Ishikawa (cell line): Measurements from ENCODE around the gene JPH4.

Source experiments
- CEBPB ChIP-seq: IDR thresholded peaks from 2 replicates; pipeline ENCODE4 v1.6.1; 2012
- CREB1 ChIP-seq: IDR thresholded peaks from 2 replicates; pipeline ENCODE4 v1.6.1; 2012; ENCODE audit warnings: low read depth
- EGR1 ChIP-seq: IDR thresholded peaks from 2 replicates; pipeline ENCODE4 v1.6.1; 2012
- EP300 ChIP-seq: IDR thresholded peaks from 2 replicates; pipeline ENCODE4 v1.6.1; 2012; ENCODE audit warnings: borderline replicate concordance
- FOXM1 ChIP-seq: IDR thresholded peaks from 2 replicates; pipeline ENCODE4 v1.6.1; 2012; ENCODE audit warnings: low read depth, borderline replicate concordance
- MAX ChIP-seq: IDR thresholded peaks from 2 replicates; pipeline ENCODE4 v1.6.1; 2012
- NFIC ChIP-seq: IDR thresholded peaks from 2 replicates; pipeline ENCODE4 v1.6.1; 2012
- RAD21 ChIP-seq: IDR thresholded peaks from 2 replicates; pipeline ENCODE4 v1.6.1; 2012; ENCODE audit warnings: low read depth
- REST ChIP-seq: IDR thresholded peaks from 2 replicates; pipeline ENCODE4 v1.6.1; 2012; ENCODE audit warnings: low read depth, mild to moderate bottlenecking
- TAF1 ChIP-seq: IDR thresholded peaks from 2 replicates; pipeline ENCODE4 v1.6.1; 2012; ENCODE audit warnings: low read depth, mild to moderate bottlenecking
- TCF12 ChIP-seq: IDR thresholded peaks from 2 replicates; pipeline ENCODE4 v1.6.1; 2012; ENCODE audit warnings: low read depth
- TEAD4 ChIP-seq: IDR thresholded peaks from 2 replicates; pipeline ENCODE4 v1.6.1; 2012
- USF1 ChIP-seq: IDR thresholded peaks from 2 replicates; pipeline ENCODE4 v1.6.1; 2012
- YY1 ChIP-seq: IDR thresholded peaks from 2 replicates; pipeline ENCODE4 v1.6.1; 2012; ENCODE audit warnings: low read depth
- ZBTB7A ChIP-seq: IDR thresholded peaks from 2 replicates; pipeline ENCODE4 v1.6.1; 2012; ENCODE audit warnings: low read depth

The JPH4 gene

GRCh38 chr14:23535943-23536342 is 42.6 kb downstream of the JPH4 start:
- no peak for TF ChIP-seq MAX
- no peak for TF ChIP-seq CREB1

GRCh38 chr14:23533652-23534435 is 44.7 kb downstream of the JPH4 start:
- TF ChIP-seq ZBTB7A (no peak), TAF1 (no peak), EGR1 (no peak), TCF12 (no peak), CEBPB (no peak), FOXM1 (no peak), TEAD4 (no peak), CREB1 (no peak), YY1 (no peak), RAD21 (no peak), USF1 (no peak), EP300 (no peak), REST (no peak)

GRCh38 chr14:23532658-23533057 is 45.9 kb downstream of the JPH4 start:
- no peak for TF ChIP-seq CEBPB
- TF ChIP-seq REST, result no peak
- no peak for TF ChIP-seq TEAD4
- TF ChIP-seq USF1, result no peak
- TF ChIP-seq NFIC, result no peak
- no peak for TF ChIP-seq TAF1
- no peak for TF ChIP-seq YY1
- TF ChIP-seq CREB1, result no peak
- TF ChIP-seq EGR1, result no peak
- no peak for TF ChIP-seq RAD21
- TF ChIP-seq FOXM1, result no peak
- no peak for TF ChIP-seq MAX
- no peak for TF ChIP-seq ZBTB7A
- TF ChIP-seq EP300, result no peak
- no peak for TF ChIP-seq TCF12

- TF ChIP-seq USF1 (no peak), NFIC (no peak)
Observed at GRCh38 chr14:23531391-23531790, 47.2 kb downstream of the JPH4 start.

- TF ChIP-seq ZBTB7A (no peak), EGR1 (no peak), YY1 (no peak), RAD21 (no peak), TAF1 (no peak), USF1 (no peak), CEBPB (no peak), EP300 (no peak), REST (no peak), CREB1 (no peak), TEAD4 (no peak), MAX (no peak), TCF12 (no peak), NFIC (no peak), FOXM1 (no peak)
Observed at GRCh38 chr14:23530375-23531055, 48.1 kb downstream of the JPH4 start.
